NCI-H2196 (cell line): ENCODE data around the gene EXOC7.
A peak's percentile ranks its signal among the peaks of the same experiment; 100 is the strongest.

Experiments used
- DNase-seq: peaks from one replicate; lab custom pipeline; 2025; ENCODE audit not compliant: unreplicated experiment; lab: John Stamatoyannopoulos, UW

Gene EXOC7, protein sequence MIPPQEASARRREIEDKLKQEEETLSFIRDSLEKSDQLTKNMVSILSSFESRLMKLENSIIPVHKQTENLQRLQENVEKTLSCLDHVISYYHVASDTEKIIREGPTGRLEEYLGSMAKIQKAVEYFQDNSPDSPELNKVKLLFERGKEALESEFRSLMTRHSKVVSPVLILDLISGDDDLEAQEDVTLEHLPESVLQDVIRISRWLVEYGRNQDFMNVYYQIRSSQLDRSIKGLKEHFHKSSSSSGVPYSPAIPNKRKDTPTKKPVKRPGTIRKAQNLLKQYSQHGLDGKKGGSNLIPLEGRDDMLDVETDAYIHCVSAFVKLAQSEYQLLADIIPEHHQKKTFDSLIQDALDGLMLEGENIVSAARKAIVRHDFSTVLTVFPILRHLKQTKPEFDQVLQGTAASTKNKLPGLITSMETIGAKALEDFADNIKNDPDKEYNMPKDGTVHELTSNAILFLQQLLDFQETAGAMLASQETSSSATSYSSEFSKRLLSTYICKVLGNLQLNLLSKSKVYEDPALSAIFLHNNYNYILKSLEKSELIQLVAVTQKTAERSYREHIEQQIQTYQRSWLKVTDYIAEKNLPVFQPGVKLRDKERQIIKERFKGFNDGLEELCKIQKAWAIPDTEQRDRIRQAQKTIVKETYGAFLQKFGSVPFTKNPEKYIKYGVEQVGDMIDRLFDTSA

DNA sequence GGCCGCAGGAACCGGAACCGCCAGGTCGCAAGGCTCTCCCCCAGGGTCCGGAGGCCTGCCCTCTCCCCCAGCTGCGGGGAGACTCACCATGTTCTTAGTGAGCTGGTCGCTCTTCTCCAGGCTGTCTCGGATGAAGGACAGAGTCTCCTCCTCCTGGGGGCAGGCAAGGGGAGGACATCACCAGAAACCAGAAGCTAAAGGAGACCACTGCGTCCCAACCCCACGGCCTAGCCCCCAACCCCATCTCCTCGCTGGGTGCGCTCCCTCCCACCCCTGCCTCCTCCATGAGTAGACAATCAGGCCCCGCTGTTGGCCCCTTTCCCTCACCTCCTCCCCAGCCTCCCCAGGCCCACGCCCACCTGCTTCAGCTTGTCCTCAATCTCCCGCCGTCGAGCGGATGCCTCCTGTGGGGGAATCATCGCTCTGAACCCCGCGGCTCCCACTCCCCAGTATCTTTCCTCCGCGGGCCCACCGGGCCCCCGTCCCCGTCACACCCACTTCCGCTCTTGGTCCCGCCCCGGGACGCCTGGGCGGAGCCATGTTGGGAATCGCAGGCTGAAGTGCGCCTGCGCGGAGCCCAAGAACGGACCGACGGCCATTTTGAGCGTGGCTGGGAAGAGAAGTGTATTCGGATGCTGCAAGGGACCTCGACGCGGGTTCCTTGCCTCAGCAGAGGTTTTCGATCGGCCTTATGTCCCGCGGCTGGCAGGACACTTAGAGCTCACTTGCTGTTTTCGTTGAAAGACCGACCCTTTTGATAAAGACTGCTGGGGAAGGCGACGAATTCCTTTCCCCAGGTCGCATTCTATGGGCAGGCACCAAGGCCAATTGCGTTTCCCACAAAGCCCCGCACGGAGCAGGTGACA, at the start of gene EXOC7:
TSS of gene EXOC7 (minus strand) at position 514 of the 866 bp plus-strand sequence. CDS start at position 419, 95 bp downstream.
- peak; percentile 99 for DNase-seq

DNA sequence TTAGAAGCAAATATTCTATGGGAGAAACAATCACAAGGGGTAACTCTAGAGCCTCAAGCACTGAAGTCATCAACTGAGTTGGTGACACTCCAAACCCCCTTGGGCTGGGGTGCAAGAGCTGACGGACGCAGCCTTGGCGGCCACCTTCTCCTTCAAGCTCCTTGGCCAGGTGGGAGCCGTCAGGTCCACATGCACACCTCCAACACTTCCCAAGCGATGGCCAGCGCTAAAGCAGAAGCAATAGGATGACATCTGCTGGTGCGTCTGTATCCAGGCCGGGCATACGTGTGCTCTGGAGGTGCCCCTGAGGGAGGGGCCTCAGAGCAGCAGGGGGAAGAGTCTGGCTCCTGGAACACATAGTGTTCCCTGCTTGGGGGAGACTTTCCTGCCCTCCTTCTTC, 49.6 kb upstream of the EXOC7 start:
- DNase-seq: no peak

DNA sequence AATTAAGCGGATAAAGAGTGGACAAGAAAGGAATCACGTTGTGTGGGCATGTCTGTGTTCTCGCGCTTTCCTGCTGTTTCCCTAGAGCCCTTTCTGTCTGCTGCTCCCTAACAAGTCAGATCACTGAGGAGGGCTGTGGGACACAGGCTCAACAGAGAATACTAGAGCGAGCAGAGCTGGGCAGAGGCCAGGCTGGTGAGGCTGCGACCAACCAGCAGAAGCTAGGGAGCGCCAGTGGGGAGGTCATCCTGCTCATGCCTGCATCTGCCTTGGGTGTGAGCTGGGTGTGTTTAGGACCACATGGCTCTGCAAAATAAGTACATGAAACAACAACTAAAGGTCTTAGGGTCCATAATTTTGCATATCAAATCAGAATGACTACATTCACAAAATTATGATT, 49.0 kb upstream of the EXOC7 start:
- DNase-seq: no peak

DNA sequence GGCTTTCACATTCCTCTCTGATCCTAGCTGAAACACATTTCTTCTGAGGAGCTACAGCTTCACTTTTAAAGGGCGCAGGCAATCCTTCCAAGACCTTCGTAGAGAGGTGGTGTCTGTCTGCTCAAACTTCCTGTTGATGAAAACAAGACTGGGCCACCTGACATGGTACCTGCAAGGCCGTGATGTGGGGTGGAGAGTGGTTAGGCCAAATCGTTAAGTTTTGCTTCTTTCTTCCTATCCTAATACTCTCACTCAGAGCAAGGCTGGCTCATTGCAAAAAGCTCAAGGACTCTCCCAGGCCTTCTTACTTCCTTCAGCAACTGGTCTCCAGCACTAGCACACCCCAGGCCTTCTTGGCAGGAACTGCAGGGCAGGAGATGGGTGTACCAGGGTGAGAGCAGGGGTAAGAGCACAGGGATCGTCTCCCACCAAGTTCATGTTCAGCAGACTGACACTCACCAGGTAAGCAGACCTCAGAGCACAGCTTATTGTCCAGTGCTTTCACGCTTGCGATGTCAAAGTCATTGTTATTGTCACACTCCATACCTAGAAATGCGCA, 48.4 kb upstream of the EXOC7 start:
- DNase-seq: no peak

DNA sequence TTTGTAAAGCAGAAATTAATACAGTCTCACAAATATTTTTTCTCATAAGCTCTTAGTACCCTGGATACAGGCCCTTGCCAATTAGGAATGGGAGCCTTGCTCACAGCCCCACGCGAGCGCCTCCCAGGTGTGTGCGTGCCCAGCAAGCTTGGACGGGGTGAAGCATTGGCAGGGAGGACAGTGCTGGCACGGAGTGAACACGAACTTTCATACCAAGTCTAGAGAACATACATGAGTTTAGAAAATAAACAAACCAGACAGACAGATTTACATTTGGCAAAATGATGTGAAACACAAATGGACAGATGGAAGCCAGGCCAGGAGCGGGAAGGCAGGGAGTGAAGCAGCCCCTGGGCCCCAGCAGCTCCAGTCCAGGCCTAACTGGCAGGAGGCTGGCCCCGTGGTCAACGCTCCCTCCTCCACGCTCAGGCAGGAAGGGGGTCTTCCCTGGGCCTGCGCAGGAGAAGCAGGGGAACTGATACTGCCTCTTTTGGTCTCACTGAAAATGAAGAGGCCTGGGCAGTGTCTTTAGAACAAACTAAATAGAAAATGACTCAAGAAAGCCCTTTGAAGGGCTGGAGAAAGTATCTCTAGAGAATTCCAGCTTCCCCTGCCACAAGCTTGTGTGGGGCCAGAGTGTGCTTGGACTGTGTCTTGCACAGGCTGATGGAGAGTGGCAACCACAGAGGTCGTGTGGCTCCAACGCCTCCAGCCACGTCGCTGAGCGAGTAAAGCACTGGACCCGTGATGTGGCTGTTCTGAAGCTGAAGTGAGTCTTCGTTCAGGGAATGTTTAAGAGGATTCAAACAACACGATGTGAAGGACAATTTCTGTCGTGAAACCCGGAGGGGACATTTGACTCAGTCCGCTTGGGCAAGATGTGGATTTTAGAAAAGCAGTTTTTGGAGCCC, 47.4 kb upstream of the EXOC7 start:
- DNase-seq: no peak

DNA sequence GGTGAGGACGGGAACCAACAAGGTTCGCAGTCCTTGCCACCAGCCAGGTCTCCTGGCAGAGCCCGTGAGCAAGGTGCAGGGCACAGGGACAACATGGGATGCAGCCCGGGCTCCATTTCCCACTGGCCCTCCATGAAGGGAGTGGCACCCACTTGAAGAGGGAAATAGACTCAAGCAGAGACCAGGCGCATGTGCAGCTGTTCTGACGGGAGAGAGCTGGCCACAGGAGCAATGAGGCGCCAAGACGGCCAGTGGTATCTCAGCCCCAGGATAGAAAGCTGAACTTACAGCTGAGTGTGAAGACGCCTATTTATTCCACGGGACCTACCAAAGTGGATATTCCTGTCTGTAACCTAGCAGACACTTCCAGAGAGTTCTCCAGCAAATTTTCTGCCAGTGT, 45.6 kb upstream of the EXOC7 start:
- DNase-seq: no peak

DNA sequence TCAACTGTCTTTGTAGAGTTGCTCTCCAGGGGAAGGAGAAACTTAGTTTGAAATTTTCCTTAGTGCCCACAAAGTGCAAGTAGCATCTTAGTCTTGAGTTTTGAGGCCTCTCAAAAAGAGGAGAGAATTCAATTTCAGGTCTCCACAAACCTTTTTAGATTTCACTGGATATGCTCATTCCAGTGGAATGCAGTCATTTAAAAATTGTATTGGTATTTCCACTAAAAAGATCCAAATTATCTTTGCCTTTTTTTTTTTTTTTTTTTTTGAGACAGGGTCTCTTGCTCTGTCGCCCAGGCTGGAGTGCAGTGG, 44.4 kb upstream of the EXOC7 start:
- no peak for DNase-seq

DNA sequence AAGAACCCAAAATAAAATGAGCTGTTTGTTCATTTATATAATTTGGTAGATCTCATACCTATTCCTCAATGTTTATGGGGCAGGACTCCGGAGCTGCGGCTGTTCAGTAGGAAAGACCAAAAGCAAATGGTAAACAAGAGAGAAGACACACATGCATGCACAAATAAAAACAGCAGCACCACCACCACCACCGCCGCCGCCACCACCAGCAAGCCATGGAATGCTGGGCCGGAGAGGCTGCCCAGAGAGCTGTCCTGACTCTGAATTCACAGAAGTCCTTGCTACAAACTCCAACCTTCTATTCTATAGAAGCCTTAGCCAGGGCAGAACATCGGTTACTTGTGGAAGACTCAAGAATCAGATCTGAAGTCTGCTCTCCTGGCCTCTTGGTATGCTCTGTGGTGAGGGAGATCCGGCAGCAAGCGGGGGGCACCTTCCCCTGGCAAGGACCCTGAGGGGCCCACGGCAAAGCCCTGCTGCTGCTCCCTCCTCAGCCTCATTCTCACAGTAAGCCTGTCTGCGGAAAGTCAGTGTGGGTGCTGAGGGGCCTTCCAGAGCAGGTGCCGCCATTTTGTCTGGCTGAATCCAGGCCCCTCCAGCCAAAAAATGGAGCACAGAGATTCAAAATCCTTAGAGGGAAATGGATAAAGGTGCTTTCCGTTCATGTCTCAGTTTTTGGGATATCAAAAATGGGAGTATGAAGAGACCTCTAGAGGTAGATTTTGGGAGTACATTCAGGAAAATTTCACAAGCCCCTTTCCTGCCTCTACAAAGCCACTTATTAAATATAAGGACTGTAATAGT, 43.8 kb upstream of the EXOC7 start:
- DNase-seq: peak; percentile 73

DNA sequence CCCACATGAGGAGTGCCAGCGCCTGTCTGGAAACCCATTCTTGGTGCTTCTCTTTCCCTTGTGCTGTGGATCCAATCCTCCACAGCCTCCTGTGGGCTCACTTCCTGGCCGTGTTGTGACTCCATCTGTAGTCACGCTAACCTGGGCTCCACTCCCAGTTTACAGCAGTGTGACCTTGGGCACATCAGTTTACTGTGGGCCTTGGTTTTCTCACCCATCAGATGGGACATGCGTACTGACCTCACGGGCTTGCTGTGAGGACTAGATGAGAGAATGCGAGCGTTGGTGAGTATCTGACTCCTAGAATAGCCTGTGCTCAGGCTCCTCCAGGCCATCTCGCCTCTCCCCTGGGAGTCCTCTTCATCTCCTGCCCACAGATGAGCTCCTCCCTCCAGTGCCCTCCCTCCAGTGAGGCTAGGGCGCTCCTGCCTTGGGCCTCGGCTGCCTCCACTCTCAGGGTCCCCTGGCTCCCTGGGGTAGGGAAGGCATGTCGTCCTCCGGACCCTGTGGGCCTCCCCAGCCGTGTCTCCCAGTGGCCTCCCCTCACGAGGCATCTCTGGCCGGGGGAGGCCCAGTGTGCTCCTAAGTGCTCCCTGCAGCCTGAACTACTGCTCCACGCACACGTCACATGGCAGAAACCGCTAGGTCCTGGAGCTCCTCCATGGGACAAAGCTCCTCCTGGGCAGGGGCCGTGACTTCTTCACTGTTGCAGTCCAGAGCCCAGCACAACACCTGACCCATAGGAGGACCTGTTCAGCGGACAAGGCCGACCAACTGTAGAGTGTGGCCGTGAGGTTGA, 42.7 kb upstream of the EXOC7 start:
- no peak for DNase-seq

DNA sequence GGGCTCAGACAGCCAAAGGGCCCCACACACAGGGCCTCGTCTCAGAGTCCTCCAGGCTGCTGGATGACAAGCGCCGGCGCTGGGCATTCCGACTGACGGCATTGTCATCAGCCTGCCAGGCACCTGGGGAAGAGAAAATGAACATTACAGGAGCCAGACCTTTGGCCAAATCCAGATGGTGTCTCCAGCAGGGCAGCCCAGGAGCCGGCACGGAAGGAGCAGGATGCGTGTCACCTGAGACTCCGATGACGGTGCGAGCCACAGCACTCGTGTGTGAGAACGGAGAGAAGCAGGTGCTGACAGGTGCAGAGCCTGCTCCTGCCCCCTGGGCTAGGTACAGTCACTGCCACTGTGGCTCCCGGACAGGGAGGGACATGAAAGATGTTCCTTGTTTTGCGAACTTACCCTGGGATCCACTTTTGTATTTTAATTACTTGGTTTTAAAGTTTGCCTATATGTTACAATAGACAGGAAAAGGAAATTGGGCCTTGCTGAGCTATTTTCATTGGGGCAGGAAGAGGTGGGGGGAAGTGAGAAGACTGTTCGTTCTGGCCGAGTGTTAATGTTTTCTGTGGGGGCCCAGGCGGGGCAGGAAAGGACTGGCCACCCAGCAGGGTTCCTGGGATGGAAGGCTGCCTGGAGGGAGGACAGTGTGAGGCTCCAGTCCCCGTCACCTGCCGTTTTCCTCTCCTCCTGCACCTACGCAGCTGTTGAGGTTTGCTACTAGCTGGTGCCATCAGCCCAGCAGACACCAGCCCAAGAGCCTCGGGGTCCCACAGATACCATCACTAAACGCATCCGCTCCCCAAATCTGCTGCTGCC, 41.9 kb upstream of the EXOC7 start:
- peak; percentile 92 for DNase-seq

DNA sequence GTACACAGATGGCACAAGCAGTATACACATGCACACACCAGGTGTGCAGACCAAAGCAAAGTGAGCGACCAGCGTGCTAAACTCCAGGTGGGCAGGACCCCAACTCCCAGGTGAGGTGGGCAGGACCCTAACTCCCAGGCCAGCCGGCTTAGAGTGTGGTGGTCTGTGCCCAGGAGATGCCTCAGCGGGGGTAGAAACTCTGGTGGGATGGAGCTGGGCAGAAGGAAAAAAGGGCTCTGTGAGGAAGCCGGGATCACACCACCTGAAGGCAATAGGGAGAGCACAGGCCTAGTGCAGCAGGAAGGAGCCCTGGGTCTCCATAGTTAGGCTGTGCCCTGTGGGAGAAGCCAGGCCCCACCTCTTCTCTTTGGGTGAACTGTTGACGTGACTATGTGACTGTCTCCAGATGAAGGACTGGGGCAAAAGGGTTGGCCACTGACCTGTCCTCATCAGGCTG, 39.0 kb upstream of the EXOC7 start:
- no peak for DNase-seq

DNA sequence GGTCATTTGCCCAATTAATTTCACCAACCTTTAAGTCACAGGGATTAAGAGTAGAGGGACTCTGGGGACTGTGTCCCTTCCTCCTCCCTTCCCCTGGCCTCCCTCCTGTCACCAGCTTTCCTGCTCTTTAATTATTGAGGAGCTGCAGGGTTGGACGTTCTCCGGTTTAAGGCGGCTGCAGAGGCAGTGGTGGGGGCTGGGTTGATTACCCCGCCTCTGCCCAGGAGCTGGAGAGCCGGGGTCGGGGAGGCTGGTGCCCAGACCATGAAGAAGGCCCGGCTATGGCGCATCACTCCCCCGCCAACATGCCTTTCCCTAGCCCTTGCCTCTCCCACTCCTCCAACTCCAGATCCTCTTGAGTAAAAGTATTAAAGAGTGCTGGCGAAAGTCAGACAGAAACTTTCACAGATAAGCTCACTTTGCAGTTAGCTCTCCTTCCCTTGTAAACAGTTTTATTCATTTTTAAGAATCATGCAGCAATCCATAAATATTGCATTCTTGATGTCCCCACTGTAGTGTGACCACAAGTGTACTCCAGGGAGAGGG, 38.5 kb upstream of the EXOC7 start:
- DNase-seq: peak; percentile 23

DNA sequence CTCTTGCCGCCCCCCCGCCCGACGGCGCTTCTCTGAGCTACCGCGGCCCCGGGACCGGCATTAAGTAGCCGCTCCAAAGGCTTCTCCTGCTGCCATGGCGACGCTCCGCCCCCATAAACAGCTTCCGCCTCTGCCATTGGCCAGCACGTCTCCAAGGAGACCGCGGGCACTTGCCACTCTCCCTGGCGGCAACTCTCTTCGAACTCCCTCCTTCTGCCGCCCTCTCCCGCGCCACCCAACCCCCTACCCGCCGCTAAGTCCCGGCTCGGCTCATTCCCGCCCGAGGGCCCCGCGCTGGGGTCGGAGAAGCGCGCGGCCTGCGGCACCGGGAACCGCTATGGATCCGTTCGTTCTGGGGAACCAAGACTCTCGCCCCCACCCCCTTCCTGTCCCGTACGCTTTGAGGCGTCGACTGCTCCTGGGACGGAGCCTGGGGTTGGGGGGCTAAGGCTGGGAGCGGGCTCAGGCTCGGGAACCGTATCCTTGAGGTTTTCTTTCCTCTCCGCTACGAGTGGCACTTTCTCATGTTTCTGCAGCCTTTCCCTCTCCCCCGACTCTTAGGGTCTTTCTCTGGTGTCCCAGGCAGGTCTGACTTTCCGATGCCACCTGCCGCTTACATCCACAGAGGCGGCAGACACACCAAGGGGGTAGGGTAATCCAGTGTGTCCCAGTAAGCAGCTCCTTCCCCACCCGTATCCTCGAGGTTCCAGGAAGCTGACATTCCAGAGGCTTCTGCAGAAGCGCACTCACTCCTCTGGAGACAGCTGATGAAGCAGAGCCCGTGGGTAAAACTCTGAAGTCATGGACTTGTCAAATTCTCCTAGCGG, 37.8 kb upstream of the EXOC7 start, which contains the start of gene FOXJ1:
TSS of gene FOXJ1 (minus strand) at position 34 of the 827 bp plus-strand sequence. CDS start 850 bp downstream, outside the sequence.
- peak; percentile 99 for DNase-seq

DNA sequence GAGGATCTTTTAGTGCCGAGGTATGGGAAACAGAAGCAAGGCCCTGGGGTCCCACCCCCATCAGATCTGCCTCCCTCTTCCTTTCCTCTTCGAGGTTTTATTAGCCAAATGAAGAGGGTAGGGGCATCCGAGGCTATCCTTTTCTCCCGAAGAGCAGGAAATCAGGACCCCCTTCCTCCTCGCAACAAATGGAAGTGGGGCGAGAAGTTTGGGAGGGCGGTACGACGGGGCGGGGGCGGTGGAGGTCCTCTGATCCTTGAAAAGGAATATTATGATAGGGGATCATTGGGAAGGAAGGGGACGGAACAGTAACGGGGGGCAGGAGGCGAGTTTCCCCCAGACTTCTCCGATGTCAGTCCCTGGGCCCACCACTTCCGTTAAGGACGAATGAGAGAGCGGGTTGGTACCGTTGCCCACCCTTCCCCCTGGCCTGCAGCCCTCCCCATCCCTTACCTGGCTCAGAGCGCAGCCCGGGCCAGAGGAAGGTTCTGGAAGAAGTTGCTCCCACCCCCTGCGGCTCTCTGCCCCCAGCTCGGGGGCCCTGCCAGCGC, 37.1 kb upstream of the EXOC7 start:
- DNase-seq: no peak

DNA sequence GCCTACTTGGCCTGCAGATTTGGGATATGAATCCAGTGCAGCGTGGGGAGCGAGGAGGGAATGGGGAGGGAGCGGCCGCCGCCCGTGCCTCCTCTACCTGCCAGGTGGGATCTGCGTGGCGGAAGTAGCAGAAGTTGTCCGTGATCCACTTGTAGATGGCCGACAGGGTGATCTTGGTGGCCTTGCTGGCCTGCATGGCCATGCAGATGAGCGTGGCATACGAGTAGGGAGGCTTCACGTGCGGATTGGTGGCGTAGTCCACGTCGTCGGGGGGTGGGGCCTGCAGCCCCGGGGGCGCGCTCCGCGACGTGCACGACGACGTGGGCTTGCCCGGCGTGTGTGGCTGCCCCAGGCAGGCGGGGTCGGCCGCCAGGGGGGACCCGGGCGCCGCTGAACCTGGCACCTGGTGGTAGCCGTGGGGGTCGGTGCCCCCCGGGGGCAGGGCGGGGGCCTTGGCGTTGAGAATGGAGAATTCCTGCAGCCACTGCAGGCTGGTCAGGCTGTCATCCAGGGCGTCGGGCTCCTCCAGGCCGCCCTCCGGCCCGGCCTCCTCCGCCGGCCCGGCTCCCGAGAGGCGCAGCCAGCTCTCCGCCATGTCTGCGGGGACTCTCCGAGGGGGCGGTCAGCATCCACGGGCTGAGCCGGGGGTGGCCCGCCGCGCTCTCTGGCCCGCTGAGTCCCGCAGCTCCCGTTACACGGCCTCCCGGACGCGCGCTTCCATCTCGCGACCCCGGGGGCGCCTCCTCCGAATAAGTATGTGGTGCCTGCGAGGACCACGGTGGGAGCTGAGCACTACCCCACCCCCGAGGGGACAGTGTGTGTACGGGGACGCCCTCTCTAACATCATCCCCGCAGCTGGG, 36.4 kb upstream of the EXOC7 start:
- peak; percentile 95 for DNase-seq
